GM12865 (cell line): ENCODE results near the gene MLN.

Source experiments
- DNase-seq: peaks from one replicate; pipeline ENCODE4 v3.0.0; 2010; ENCODE audit warnings: low read depth
- H3K4me3 ChIP-seq: 2 replicates; pipeline ENCODE4 v1.5.1; 2011; ENCODE audit warnings: mild to moderate bottlenecking, low read depth, low read length, control low read depth
- TF ChIP-seq, protein P1 (sequence below): IDR thresholded peaks from 2 replicates; pipeline ENCODE4 v1.5.1; 2011; ENCODE audit warnings: low read length, control low read depth, low read depth, inconsistent platforms; ENCODE audit not compliant: insufficient read depth; ENCODE audit errors: missing control alignments

Gene MLN

GRCh38 chr6:33841868-33842267 is 38.1 kb upstream of the MLN start:
- no peak overlapping the region for H3K4me3 ChIP-seq
- DNase-seq = no peak
- TF ChIP-seq, protein P1, sequence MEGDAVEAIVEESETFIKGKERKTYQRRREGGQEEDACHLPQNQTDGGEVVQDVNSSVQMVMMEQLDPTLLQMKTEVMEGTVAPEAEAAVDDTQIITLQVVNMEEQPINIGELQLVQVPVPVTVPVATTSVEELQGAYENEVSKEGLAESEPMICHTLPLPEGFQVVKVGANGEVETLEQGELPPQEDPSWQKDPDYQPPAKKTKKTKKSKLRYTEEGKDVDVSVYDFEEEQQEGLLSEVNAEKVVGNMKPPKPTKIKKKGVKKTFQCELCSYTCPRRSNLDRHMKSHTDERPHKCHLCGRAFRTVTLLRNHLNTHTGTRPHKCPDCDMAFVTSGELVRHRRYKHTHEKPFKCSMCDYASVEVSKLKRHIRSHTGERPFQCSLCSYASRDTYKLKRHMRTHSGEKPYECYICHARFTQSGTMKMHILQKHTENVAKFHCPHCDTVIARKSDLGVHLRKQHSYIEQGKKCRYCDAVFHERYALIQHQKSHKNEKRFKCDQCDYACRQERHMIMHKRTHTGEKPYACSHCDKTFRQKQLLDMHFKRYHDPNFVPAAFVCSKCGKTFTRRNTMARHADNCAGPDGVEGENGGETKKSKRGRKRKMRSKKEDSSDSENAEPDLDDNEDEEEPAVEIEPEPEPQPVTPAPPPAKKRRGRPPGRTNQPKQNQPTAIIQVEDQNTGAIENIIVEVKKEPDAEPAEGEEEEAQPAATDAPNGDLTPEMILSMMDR = no peak

- no peak overlapping the region for H3K4me3 ChIP-seq
- TF ChIP-seq, protein P1 = no peak
- DNase-seq = no peak
Measured at GRCh38 chr6:33841070-33841469, 37.3 kb upstream of the MLN start.

DNA sequence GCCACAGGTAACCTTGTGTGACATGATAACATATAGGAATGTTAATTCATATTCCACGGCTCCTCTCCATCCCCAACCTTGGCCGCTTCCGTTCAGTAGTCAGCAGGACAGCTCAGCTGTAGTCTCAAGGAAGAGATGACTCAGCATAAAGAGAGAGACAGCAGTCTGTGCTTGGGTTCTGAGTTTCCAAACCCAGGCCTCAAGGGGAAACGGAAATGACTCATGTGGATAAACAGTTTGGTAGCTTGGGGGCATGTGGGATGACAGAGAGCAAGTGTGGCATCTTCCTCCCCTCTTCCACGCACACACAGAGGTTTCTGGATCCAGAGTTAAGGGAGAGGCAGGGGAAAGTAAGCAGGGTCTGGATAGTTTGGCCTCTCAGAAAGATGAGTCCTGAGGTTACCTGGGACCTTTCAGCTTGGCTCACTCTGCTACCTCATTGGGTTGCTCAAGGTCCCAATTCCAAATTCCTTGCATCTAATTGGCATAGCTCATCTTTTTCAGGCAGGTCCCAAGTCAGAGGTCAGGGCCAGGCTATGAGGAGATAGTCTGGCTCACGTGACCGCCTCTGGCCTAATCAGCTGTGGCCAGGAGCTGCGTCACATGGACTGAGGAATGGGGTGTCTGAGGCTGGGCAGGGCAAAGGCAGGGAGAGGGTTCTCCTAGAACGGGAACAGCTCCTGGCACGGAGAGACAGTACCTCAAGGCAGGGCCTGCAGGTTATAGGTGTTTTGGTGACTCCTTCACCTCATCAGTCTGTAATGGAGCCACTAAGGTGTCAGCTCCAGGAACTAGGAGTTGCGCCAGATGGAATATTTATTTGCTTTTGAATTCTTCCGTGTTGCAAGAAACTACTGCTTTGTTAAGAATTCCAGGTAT is 36.5 kb upstream of the MLN start:
- TF ChIP-seq, protein P1 = no peak
- H3K4me3 ChIP-seq = no peak overlapping the region
- peak; percentile 82 for DNase-seq

DNA sequence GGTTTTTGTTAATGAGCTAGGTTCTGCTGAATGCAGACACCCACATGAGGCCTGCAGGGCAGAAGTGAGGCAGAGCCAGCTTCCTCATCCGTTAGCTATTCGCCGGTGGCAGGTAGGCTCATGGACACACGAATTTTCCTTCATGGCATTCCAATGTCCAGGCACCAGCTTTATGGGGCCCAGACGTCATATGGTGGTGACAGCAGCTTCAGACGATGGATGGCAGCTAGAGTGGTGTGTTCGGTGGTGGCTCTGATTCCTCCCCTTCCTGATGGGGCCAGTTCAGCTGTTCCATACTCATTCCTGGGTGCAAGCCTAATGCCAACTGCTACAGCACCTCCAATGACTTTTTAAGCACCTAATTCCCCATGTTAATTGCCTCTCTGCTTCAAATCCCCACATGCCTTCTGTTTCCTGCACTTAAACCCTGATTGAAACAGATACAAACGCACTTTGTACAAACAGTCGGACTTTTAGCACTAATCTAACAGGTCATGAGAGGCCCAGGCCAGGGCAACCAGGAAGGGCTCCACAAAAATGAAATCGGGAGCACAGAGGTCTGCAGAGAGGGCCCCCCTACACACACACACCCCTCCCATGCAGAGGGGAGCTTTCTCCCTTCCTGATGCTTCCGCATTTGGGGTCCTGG is 35.7 kb upstream of the MLN start:
- H3K4me3 ChIP-seq = no peak overlapping the region
- DNase-seq = no peak
- TF ChIP-seq, protein P1 = no peak

DNA sequence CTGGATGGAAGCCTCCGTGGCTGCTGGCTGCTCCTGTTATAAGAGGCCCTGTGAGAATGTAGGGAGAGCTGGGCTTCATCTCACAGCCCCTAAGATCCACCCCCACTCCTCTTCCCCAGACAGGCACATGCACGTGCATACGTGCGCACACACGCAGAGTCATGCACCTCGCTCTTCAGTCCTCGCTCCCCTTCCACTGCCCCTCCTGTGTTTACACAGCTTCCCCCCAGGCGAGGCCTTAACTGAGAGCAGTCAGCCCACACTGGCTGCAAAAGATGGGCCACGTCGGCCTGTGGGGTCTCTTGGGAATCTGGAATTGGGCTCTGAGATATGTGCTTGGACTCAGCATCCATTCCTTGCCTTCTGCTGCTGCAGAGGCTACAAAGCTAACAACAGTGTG is 35.2 kb upstream of the MLN start:
- TF ChIP-seq, protein P1 = no peak

DNA sequence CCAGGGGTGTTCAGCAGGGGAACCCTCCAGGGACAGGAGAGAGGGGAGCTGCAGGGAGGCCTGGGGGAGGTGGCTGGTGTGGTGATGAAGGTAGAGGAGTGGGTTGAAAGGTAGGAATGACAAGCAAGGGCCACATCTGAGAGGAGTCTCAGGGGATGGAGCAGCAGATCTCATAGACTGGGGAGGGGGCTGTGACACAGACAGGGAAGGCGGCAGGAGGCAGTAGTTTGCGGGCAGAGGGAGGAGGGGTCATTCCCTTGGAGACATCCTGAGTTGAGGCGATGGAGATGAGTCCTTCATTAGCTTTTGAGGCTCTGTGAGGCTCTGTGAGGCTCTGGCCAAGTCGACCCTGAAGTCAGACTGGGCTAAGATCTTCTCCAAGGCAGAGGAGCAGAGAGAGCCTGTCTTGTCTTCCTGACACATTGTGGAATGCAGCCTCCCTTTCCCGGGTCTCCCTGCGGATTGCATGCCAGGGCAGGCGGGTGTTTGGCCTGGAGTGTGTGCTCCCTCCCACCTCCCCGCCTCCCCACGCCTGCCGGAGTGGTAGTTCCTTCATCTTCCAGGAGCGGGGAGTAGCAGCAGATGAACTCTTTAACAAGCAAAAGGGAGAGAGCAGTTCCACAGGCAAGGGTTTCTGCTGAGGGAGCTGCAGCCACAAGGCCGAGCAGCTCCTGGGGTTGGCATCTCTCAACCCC is 34.3 kb upstream of the MLN start:
- DNase-seq = no peak
- TF ChIP-seq, protein P1 = no peak
- no peak overlapping the region for H3K4me3 ChIP-seq

More for the DNA sequence above, 35.2 kb upstream of the MLN start:
- no peak overlapping the region for H3K4me3 ChIP-seq
- no peak for DNase-seq
